ENCODE measurements around the gene ZNF264.

DNA sequence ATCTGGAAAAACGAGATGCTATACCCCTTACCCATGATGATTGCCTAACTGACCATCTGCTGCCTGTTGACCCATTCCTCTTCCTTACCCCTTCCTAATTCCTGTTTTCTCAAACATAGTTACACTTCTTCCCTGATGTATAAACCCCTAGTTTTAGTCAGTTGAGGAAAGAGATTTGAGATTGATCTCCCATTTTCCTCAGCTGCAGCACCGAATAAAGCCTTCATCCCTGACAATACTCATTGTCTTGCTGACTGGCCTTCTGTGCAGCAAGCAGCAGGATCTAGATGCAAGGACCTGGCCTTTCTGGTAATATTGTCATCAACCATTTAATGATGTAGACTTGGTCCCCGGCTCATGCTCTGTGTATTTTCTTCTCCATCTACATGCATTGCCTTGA is 999 bp upstream of the ZNF264 start:
- TF ChIP-seq CTCF (IDR thresholded peaks at IDR 0.05) (no peak), EP300 (IDR thresholded peaks at IDR 0.05) (no peak), POLR2A (IDR thresholded peaks at IDR 0.05) (no peak)

Measured in ovary (tissue), 3 donors.